ENCODE data around the gene XPO1.
"Not testable (repeated sequence)": the region's sequence is repeated elsewhere in the genome, so short reads cannot be mapped to it uniquely, and the experiment has no call there.

DNA sequence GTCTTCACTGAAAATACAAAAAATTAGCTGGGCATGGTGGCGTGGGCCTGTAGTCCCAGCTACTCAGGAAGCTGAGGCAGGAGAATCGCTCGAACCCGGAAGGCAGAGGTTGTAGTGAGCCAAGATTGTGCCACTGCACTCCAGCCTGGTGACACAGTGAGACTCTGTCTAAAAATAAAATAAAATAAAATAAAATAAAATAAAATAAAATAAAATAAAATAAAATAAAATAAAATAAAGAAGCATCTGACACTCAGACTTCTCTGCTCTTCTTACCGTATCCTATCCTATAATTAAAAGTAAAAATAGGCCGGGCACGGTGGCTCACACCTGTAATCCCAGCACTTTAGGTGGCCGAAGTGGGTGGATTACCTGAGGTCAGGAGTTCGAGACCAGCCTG lies 46.2 kb upstream of the XPO1 start:
- TF ChIP-seq, protein P1, sequence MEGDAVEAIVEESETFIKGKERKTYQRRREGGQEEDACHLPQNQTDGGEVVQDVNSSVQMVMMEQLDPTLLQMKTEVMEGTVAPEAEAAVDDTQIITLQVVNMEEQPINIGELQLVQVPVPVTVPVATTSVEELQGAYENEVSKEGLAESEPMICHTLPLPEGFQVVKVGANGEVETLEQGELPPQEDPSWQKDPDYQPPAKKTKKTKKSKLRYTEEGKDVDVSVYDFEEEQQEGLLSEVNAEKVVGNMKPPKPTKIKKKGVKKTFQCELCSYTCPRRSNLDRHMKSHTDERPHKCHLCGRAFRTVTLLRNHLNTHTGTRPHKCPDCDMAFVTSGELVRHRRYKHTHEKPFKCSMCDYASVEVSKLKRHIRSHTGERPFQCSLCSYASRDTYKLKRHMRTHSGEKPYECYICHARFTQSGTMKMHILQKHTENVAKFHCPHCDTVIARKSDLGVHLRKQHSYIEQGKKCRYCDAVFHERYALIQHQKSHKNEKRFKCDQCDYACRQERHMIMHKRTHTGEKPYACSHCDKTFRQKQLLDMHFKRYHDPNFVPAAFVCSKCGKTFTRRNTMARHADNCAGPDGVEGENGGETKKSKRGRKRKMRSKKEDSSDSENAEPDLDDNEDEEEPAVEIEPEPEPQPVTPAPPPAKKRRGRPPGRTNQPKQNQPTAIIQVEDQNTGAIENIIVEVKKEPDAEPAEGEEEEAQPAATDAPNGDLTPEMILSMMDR (IDR thresholded peaks at IDR 0.05) = not testable (repeated sequence)
- not testable (repeated sequence) for TF ChIP-seq POLR2A (IDR thresholded peaks at IDR 0.05)
